Vagina (tissue), 2 donors: ENCODE data around the gene ARHGAP19.

Experiments used
- CTCF ChIP-seq, 3 experiments: fragments of 450-650 bp in 2 of 3; fragments of 200-600 bp in 1 of 3; sonication (generic) in 1 of 3; IDR thresholded peaks; one replicate each; pipeline ENCODE4 v1.5.1; 2017 to 2019; ENCODE audit warnings: antibody characterized with exemption in 3 of 3, mild to moderate bottlenecking in 2 of 3, moderate library complexity in 2 of 3
- POLR2A ChIP-seq, 2 donors: fragments of 450-650 bp; IDR thresholded peaks; one replicate each; pipeline ENCODE4 v1.6.1; 2017; ENCODE audit warnings: antibody characterized with exemption in 2 of 2, mild to moderate bottlenecking in 2 of 2, moderate library complexity in 2 of 2

GRCh38 chr10:97243836-97244235 lies 48.6 kb downstream of the ARHGAP19 start:
- TF ChIP-seq CTCF (IDR thresholded peaks at IDR 0.05) (no peak), POLR2A (IDR thresholded peaks at IDR 0.05) (no peak)
